GM12878 (cell line): ENCODE results near the gene ABCA4. TPM values are rescaled to one million over a fixed set of nuclear protein-coding genes. Genes with fewer than 3 reads are reported as not detected.

Experiments used
- ATAC-seq: fragments of 200-7000 bp; cut with Tn5 transposase; 3 replicates; pipeline ENCODE4 v1.9.1; 2020; ENCODE audit warnings: mild to moderate bottlenecking, moderate library complexity
- BruUV-seq: library from RNA; stranded (reverse); fragments of 400-500 nt; replicated peaks from 2 replicates; lab custom pipeline; 2021; lab: Mats Ljungman, UMichigan
- CTCF ChIA-PET: fragments of 300-600 bp; sonication (Branson Sonifier 250); formaldehyde crosslinking; extraction: SDS; loops from one replicate; lab custom pipeline; 2021; ENCODE audit warnings: inconsistent platforms; lab: Yijun Ruan, JAX
- POLR2A ChIA-PET: fragments of 350-600 bp; formaldehyde crosslinking; extraction: SDS; loops from one replicate; lab custom pipeline; 2021; ENCODE audit warnings: inconsistent platforms; lab: Charles Lee
- RAD21 ChIA-PET: fragments of 300-600 bp; sonication (Branson Sonifier 250); formaldehyde crosslinking; loops from one replicate; lab custom pipeline; 2023; ENCODE audit warnings: antibody characterized with exemption; ENCODE audit not compliant: unreplicated experiment; lab: Charles Lee
- SMC1A ChIA-PET: fragments of 300-600 bp; sonication (Branson Sonifier 250); formaldehyde crosslinking; loops from one replicate; lab custom pipeline; 2023; ENCODE audit not compliant: unreplicated experiment, uncharacterized antibody; lab: Charles Lee
- DNase-seq: peaks from one replicate; pipeline ENCODE4 v3.0.0-alpha.2; 2011; ENCODE audit warnings: low read depth, low spot score
- FAIRE-seq: peaks from 3 replicates; lab custom pipeline; 2011; peaks lifted over from hg19 to GRCh38; lab: Jason Lieb, UNC
- H2AFZ ChIP-seq: 2 replicates; pipeline ENCODE4 v1.6.0; 2011; ENCODE audit warnings: low read depth, low read length, control low read depth; ENCODE audit not compliant: control insufficient read depth
- H3K27ac ChIP-seq: 2 replicates; pipeline ENCODE4 v1.5.1; 2011; ENCODE audit warnings: control low read depth; ENCODE audit not compliant: control insufficient read depth, insufficient read depth
- H3K27me3 ChIP-seq, 2 experiments: replicated peaks in 1 of 2; 2 replicates each; pipeline versions ENCODE4 v1.6.0 to v1.6.1; 2011; ENCODE audit warnings: low read length in 1 of 2; ENCODE audit not compliant: control insufficient read depth in 2 of 2, insufficient read depth in 2 of 2
- H3K36me3 ChIP-seq, 2 experiments: 2 replicates each; pipeline ENCODE4 v1.5.1; 2011; ENCODE audit warnings: low read length in 1 of 2; ENCODE audit not compliant: control insufficient read depth in 2 of 2, insufficient read depth in 2 of 2
- H3K4me1 ChIP-seq: 2 replicates; pipeline ENCODE4 v1.6.1; 2011; ENCODE audit warnings: mild to moderate bottlenecking, low read length, moderate library complexity, mixed read lengths; ENCODE audit not compliant: control insufficient read depth, insufficient read depth
- H3K4me2 ChIP-seq: 2 replicates; pipeline ENCODE4 v1.6.0; 2011; ENCODE audit warnings: control low read depth; ENCODE audit not compliant: control insufficient read depth, insufficient read depth
- H3K4me3 ChIP-seq: fragments of 200-600 bp; sonication (generic); 2 replicates; pipeline ENCODE4 v1.5.1; 2016
- H3K79me2 ChIP-seq: 2 replicates; pipeline ENCODE4 v1.6.0; 2011; ENCODE audit warnings: low read length; ENCODE audit not compliant: control insufficient read depth, insufficient read depth
- H3K9ac ChIP-seq: 2 replicates; pipeline ENCODE4 v1.8.0; 2011; ENCODE audit warnings: low read length, control low read depth, mixed read lengths; ENCODE audit not compliant: control insufficient read depth, insufficient read depth
- H3K9me3 ChIP-seq: replicated peaks from 3 replicates; pipeline ENCODE4 v1.5.1; 2011; ENCODE audit warnings: mild to moderate bottlenecking, low read length; ENCODE audit not compliant: control insufficient read depth, insufficient read depth
- H4K20me1 ChIP-seq: 2 replicates; pipeline ENCODE4 v1.6.0; 2011; ENCODE audit not compliant: control insufficient read depth, insufficient read depth
- BCLAF1 ChIP-seq: fragments of 450-650 bp; IDR thresholded peaks from 2 replicates; pipeline ENCODE4 v1.6.1; 2017; ENCODE audit warnings: antibody characterized with exemption, mild to moderate bottlenecking, moderate library complexity
- BMI1 ChIP-seq: fragments of 450-650 bp; IDR thresholded peaks from 2 replicates; pipeline ENCODE4 v1.6.1; 2016; ENCODE audit warnings: mild to moderate bottlenecking, moderate library complexity, borderline replicate concordance
- FOS ChIP-seq: IDR thresholded peaks from 3 replicates; pipeline ENCODE4 v1.6.1; 2011; ENCODE audit warnings: borderline replicate concordance; ENCODE audit not compliant: insufficient read length; ENCODE audit errors: extremely low read depth
- NFXL1 ChIP-seq: fragments of 450-650 bp; IDR thresholded peaks from 2 replicates; pipeline ENCODE4 v1.6.1; 2017; ENCODE audit warnings: antibody characterized with exemption, mild to moderate bottlenecking, borderline replicate concordance
- NKRF ChIP-seq: fragments of 450-650 bp; conservative IDR thresholded peaks from 2 replicates; pipeline ENCODE4 v1.6.1; 2017; ENCODE audit warnings: mild to moderate bottlenecking, moderate library complexity
- POU2F2 ChIP-seq: IDR thresholded peaks from 3 replicates; pipeline ENCODE4 v1.6.1; 2011; ENCODE audit warnings: low read depth, mild to moderate bottlenecking, low read length, borderline replicate concordance
- WGBS: methylation state at CpG from one replicate; pipeline ENCODE4 v1.1.6; 2016; ENCODE audit warnings: low lambda C conversion rate; ENCODE audit not compliant: insufficient replicate concordance, insufficient coverage; ENCODE audit errors: missing lambda C conversion rate; 5-methylcytosine and 5-hydroxymethylcytosine counted together
- in situ Hi-C: fragments of 300-500 bp; cut with MboI; formaldehyde crosslinking; loops from 9 replicates; pipeline ENCODE4 v1.14.3; 2018; ENCODE audit warnings: mixed read lengths
- intact Hi-C: fragments of 100-400 bp; cut with micrococcal nuclease; formaldehyde crosslinking; loops from one replicate; pipeline ENCODE4 v1.14.2; 2022; ENCODE audit not compliant: unreplicated experiment
- polyA plus RNA-seq, 11 experiments: library from polyadenylated mRNA; depleted of rRNA in 4 of 11; unstranded in 6 of 11; stranded (reverse) in 5 of 11; fragments of >200 nt; fragmentation: Nextera tagmentation in 4 of 11; fragmentation: Illumina TruSeq in 1 of 11; extraction: Ambion mirVana in 4 of 11; extraction: Trizol in 1 of 11; gene quantifications; 1 replicate in 1 of 11; 2 replicates in 10 of 11; pipeline versions ENCODE4 v1.2.1 to v1.2.3, GENCODE V29; 2011 to 2016; ENCODE audit warnings: inconsistent platforms in 2 of 11, missing spikeins in 2 of 11, low read depth in 1 of 11
- total RNA-seq, 4 experiments: library from RNA; depleted of rRNA in 3 of 4; stranded (reverse); fragments of >200 nt in 3 of 4; fragmentation: Illumina TruSeq in 1 of 4; extraction: Trizol in 1 of 4; gene quantifications; 2 replicates each; pipeline versions ENCODE4 v1.2.1 to v1.2.3, GENCODE V29; 2013 to 2021

Gene ABCA4
- total and polyA plus RNA-seq, 10 of the 15 experiments (the other 5 are each of a cell fraction or from before 2014, with no cell fraction given) = 0.03 to 0.28 (median 0.11) TPM; not detected in 3

- POLR2A ChIA-PET = no interaction called here
- ATAC-seq (no peak), DNase-seq (no peak), FAIRE-seq (no peak)
- CTCF ChIA-PET = no interaction called here
- Histone ChIP-seq H3K4me1 (no peaks in the 10 kb centered on the region), H3K27me3 (peaks cover 0 to 1% of the 10 kb centered on the region in 2 experiments; a peak in 1 of 4 replicates), H3K9me3 (no peaks in the 10 kb centered on the region), H3K79me2 (no peaks in the 10 kb centered on the region), H3K4me2 (no peak overlapping the region), H2AFZ (no peak overlapping the region), H3K9ac (no peak overlapping the region), H3K36me3 (no peaks in the 10 kb centered on the region), H3K27ac (no peak overlapping the region), H4K20me1 (no peaks in the 10 kb centered on the region), H3K4me3 (no peak overlapping the region)
- WGBS = 47% methylated on average over 20 of the region's 20 CpGs
- SMC1A ChIA-PET = no interaction called here
- no TSS peak for BruUV-seq
- RAD21 ChIA-PET = no interaction called here
- TF ChIP-seq FOS (no peak), NKRF (no peak), NFXL1 (no peak), BCLAF1 (no peak), BMI1 (no peak), POU2F2 (no peak)
- in situ Hi-C loops (no loop called here), intact Hi-C loops (no loop called here)
Observed at GRCh38 chr1:94001397-94002045, 119.4 kb downstream of the ABCA4 start.
